Measurements from ENCODE around the gene ZBTB42. TPM values are rescaled to one million over a fixed set of nuclear protein-coding genes. Genes with fewer than 3 reads are reported as not detected.

The ZBTB42 gene
- polyA plus RNA-seq, 3 donors = 0.49 to 1.0 (median 0.68) TPM

- Histone ChIP-seq H4K20me1 (ENCODE audit: insufficient read depth, low read length) (no peaks in the 10 kb centered on the region), H3K4me1 (ENCODE audit: control insufficient read depth in 1 of 2, insufficient read depth in 2 of 2, low read length in 2 of 2) (peaks cover 17 to 20% of the 10 kb centered on the region in 2 donors), H3K9ac (ENCODE audit: insufficient read depth, low read length, poor library complexity, severe bottlenecking) (no peak overlapping the region), H3K27ac (ENCODE audit: low read depth in 1 of 2, low read length in 2 of 2) (no peak overlapping the region), H3K79me2 (ENCODE audit: insufficient read depth, low read length) (no peaks in the 10 kb centered on the region), H2AFZ (ENCODE audit: insufficient read depth, low read depth, low read length, poor library complexity, severe bottlenecking) (no peak overlapping the region), H3K9me3 (replicated peaks in 1 of 2; ENCODE audit: control insufficient read depth in 1 of 2, insufficient read depth in 1 of 2, low read length in 2 of 2) (no peaks in the 10 kb centered on the region), H3K4me2 (replicated peaks; ENCODE audit: extremely low read depth, low read length, poor library complexity, severe bottlenecking) (no peak overlapping the region), H3K4me3 (replicated peaks in 1 of 3; ENCODE audit: low read depth in 2 of 3, low read length in 3 of 3) (no peak overlapping the region), H3K27me3 (ENCODE audit: control insufficient read depth in 2 of 2, insufficient read depth in 2 of 2, low read length in 2 of 2) (peaks cover 0 to 13% of the 10 kb centered on the region in 2 donors), H3K36me3 (replicated peaks in 1 of 2; ENCODE audit: control insufficient read depth in 1 of 2, insufficient read depth in 2 of 2, low read length in 2 of 2) (no peaks in the 10 kb centered on the region)
- peaks cover 21% of the 10 kb centered on the region for H3K4me1 Mint-ChIP-seq
- TF ChIP-seq CTCF (IDR thresholded peaks at IDR 0.05) = no peak
- H3K36me3 Mint-ChIP-seq = peaks cover 0 to 4% of the 10 kb centered on the region in 2 donors
- peaks cover 6 to 22% (median 15%) of the 10 kb centered on the region in 3 donors for H3K27me3 Mint-ChIP-seq (ENCODE audit: low read depth in 3 of 3)
- no peak overlapping the region for H3K4me3 Mint-ChIP-seq
- intact Hi-C loops (cut with micrococcal nuclease) = no loop called here
- no peak overlapping the region for H3K27ac Mint-ChIP-seq
- 95% methylated on average over 8 of the region's 18 CpGs for WGBS (ENCODE audit: insufficient coverage)
- H3K9me3 Mint-ChIP-seq = no peaks in the 10 kb centered on the region
- DNase-seq = no peak
Measured at GRCh38 chr14:104804481-104805325, 3.8 kb downstream of the ZBTB42 start.

- 50% methylated on average over 1 of the region's 3 CpGs for WGBS (ENCODE audit: insufficient coverage)
- Mint-ChIP-seq H3K4me3 (no peak overlapping the region), H3K4me1 (peaks cover 18% of the 10 kb centered on the region), H3K36me3 (peaks cover 0 to 4% of the 10 kb centered on the region in 2 donors), H3K9me3 (no peaks in the 10 kb centered on the region), H3K27ac (no peak overlapping the region), H3K27me3 (ENCODE audit: low read depth in 3 of 3) (peaks cover 4 to 18% (median 14%) of the 10 kb centered on the region in 3 donors)
- Histone ChIP-seq H3K27ac (ENCODE audit: low read depth in 1 of 2, low read length in 2 of 2) (no peak overlapping the region), H3K27me3 (ENCODE audit: control insufficient read depth in 2 of 2, insufficient read depth in 2 of 2, low read length in 2 of 2) (peaks cover 0 to 10% of the 10 kb centered on the region in 2 donors), H3K79me2 (ENCODE audit: insufficient read depth, low read length) (no peaks in the 10 kb centered on the region), H4K20me1 (ENCODE audit: insufficient read depth, low read length) (no peaks in the 10 kb centered on the region), H3K36me3 (replicated peaks in 1 of 2; ENCODE audit: control insufficient read depth in 1 of 2, insufficient read depth in 2 of 2, low read length in 2 of 2) (no peaks in the 10 kb centered on the region), H3K4me1 (ENCODE audit: control insufficient read depth in 1 of 2, insufficient read depth in 2 of 2, low read length in 2 of 2) (peaks cover 13 to 15% of the 10 kb centered on the region in 2 donors), H2AFZ (ENCODE audit: insufficient read depth, low read depth, low read length, poor library complexity, severe bottlenecking) (no peak overlapping the region), H3K4me3 (replicated peaks in 1 of 3; ENCODE audit: low read depth in 2 of 3, low read length in 3 of 3) (no peak overlapping the region), H3K9me3 (replicated peaks in 1 of 2; ENCODE audit: control insufficient read depth in 1 of 2, insufficient read depth in 1 of 2, low read length in 2 of 2) (no peaks in the 10 kb centered on the region), H3K9ac (ENCODE audit: insufficient read depth, low read length, poor library complexity, severe bottlenecking) (no peak overlapping the region), H3K4me2 (replicated peaks; ENCODE audit: extremely low read depth, low read length, poor library complexity, severe bottlenecking) (no peak overlapping the region)
- no peak for DNase-seq
- intact Hi-C loops (cut with micrococcal nuclease) = no loop called here
- no peak for TF ChIP-seq CTCF (IDR thresholded peaks at IDR 0.05)
Measured at GRCh38 chr14:104805326-104805678, 4.4 kb downstream of the ZBTB42 start.

All from CD14-positive monocyte (primary cell).